Mesenchymal stem cell (in vitro differentiated cells and primary cell): ENCODE data around the gene ARHGAP15.
A peak's percentile ranks its signal among the peaks of the same experiment; 100 is the strongest.

Experiments
- DNase-seq: peaks from one replicate; pipeline ENCODE4 v3.0.0-alpha.2; 2013
- H2AFZ ChIP-seq: one replicate; pipeline ENCODE4 v1.6.1; 2013; ENCODE audit warnings: low read depth, mild to moderate bottlenecking, control low read depth, inconsistent platforms, low read length, moderate library complexity
- H2AK5ac ChIP-seq: 2 replicates; pipeline ENCODE4 v1.6.1; 2013; ENCODE audit warnings: low read length, moderate library complexity, mild to moderate bottlenecking, inconsistent platforms; ENCODE audit not compliant: severe bottlenecking
- H2BK120ac ChIP-seq: one replicate; pipeline ENCODE4 v1.6.1; 2013; ENCODE audit warnings: low read depth, mild to moderate bottlenecking, inconsistent platforms, low read length, moderate library complexity
- H2BK12ac ChIP-seq, 2 experiments: one replicate each; pipeline ENCODE4 v1.6.1; 2013; ENCODE audit warnings: inconsistent platforms in 2 of 2, low read length in 2 of 2, mild to moderate bottlenecking in 2 of 2, moderate library complexity in 2 of 2, control low read depth in 1 of 2
- H2BK15ac ChIP-seq: one replicate; pipeline ENCODE4 v1.6.1; 2013; ENCODE audit warnings: mild to moderate bottlenecking, low read depth, inconsistent platforms; ENCODE audit not compliant: poor library complexity, severe bottlenecking
- H2BK5ac ChIP-seq: 2 replicates; pipeline ENCODE4 v1.6.1; 2013; ENCODE audit warnings: low read depth, mild to moderate bottlenecking, low read length, control low read depth, inconsistent platforms; ENCODE audit not compliant: poor library complexity, severe bottlenecking
- H3K14ac ChIP-seq, 2 experiments: one replicate each; pipeline ENCODE4 v1.6.1; 2013; ENCODE audit warnings: inconsistent platforms in 2 of 2, low read length in 2 of 2, control low read depth in 1 of 2, mild to moderate bottlenecking in 1 of 2, moderate library complexity in 1 of 2
- H3K18ac ChIP-seq, 2 experiments: one replicate each; pipeline ENCODE4 v1.6.1; 2013; ENCODE audit warnings: inconsistent platforms in 2 of 2, low read length in 2 of 2, control low read depth in 1 of 2, low read depth in 1 of 2, mild to moderate bottlenecking in 1 of 2
- H3K23ac ChIP-seq, 2 experiments: one replicate each; pipeline ENCODE4 v1.6.1; 2013; ENCODE audit warnings: inconsistent platforms in 2 of 2, low read length in 2 of 2, mild to moderate bottlenecking in 2 of 2, moderate library complexity in 2 of 2, control low read depth in 1 of 2
- H3K27ac ChIP-seq: 2 replicates; pipeline ENCODE4 v1.5.1; 2013; ENCODE audit warnings: mild to moderate bottlenecking, moderate library complexity, low read length, control low read depth, inconsistent platforms; ENCODE audit not compliant: poor library complexity, severe bottlenecking
- H3K27me3 ChIP-seq, 2 experiments: 2 replicates each; pipeline versions ENCODE4 v1.6.1 to v1.7.0; 2013; ENCODE audit warnings: low read length in 2 of 2, mild to moderate bottlenecking in 2 of 2, moderate library complexity in 2 of 2, control low read depth in 1 of 2, inconsistent platforms in 1 of 2; ENCODE audit not compliant: control insufficient read depth in 1 of 2, insufficient read depth in 1 of 2
- H3K36me3 ChIP-seq, 2 experiments: 2 replicates each; pipeline versions ENCODE4 v1.6.1 to v1.7.0; 2013; ENCODE audit warnings: low read length in 2 of 2, control low read depth in 1 of 2, inconsistent platforms in 1 of 2, low read depth in 1 of 2, mild to moderate bottlenecking in 1 of 2; ENCODE audit not compliant: insufficient read depth in 2 of 2, control insufficient read depth in 1 of 2
- H3K4ac ChIP-seq, 2 experiments: one replicate each; pipeline ENCODE4 v1.6.1; 2013; ENCODE audit warnings: inconsistent platforms in 2 of 2, low read length in 2 of 2, mild to moderate bottlenecking in 2 of 2, moderate library complexity in 2 of 2, control low read depth in 1 of 2, low read depth in 1 of 2
- H3K4me1 ChIP-seq: 2 replicates; pipeline ENCODE4 v1.6.1; 2013; ENCODE audit warnings: low read depth, low read length, control low read depth; ENCODE audit not compliant: control insufficient read depth, insufficient read depth
- H3K4me2 ChIP-seq: 2 replicates; pipeline ENCODE4 v1.6.1; 2013; ENCODE audit warnings: low read length, mild to moderate bottlenecking, inconsistent platforms; ENCODE audit not compliant: poor library complexity, severe bottlenecking
- H3K4me3 ChIP-seq, 2 experiments: 2 replicates each; pipeline versions ENCODE4 v1.5.1 to v1.7.0; 2013; ENCODE audit warnings: low read length in 2 of 2, mild to moderate bottlenecking in 2 of 2, control low read depth in 1 of 2, low read depth in 1 of 2; ENCODE audit not compliant: insufficient read depth in 1 of 2
- H3K79me1 ChIP-seq: replicated peaks from 2 replicates; pipeline ENCODE4 v1.6.1; 2013; ENCODE audit warnings: mild to moderate bottlenecking, control low read depth, low read length, inconsistent platforms; ENCODE audit not compliant: poor library complexity, severe bottlenecking
- H3K9ac ChIP-seq: 2 replicates; pipeline ENCODE4 v1.7.0; 2013; ENCODE audit warnings: mild to moderate bottlenecking, low read length, moderate library complexity
- H3K9me3 ChIP-seq: 2 replicates; pipeline ENCODE4 v1.7.0; 2013; ENCODE audit warnings: mild to moderate bottlenecking, low read length; ENCODE audit not compliant: control insufficient read depth
- H4K8ac ChIP-seq: one replicate; pipeline ENCODE4 v1.6.1; 2013; ENCODE audit warnings: inconsistent platforms, mild to moderate bottlenecking, low read length, moderate library complexity
- H4K91ac ChIP-seq: one replicate; pipeline ENCODE4 v1.6.1; 2013; ENCODE audit warnings: mild to moderate bottlenecking, low read length, inconsistent platforms
- WGBS: methylation state at CpG from one replicate; pipeline ENCODE4 v1.1.7; 2013; ENCODE audit warnings: mixed read lengths; 5-methylcytosine and 5-hydroxymethylcytosine counted together

The ARHGAP15 gene

GRCh38 chr2:143176606-143177005, 47.4 kb downstream of the ARHGAP15 start:
- Histone ChIP-seq H3K27ac (no peak overlapping the region), H4K91ac (no peak overlapping the region), H3K9ac (peak overlapping the region; percentile 78), H3K4me1 (no peaks in the 10 kb centered on the region), H2BK5ac (no peak overlapping the region), H3K18ac (no peak overlapping the region), H2BK15ac (no peak overlapping the region), H3K4me2 (no peak overlapping the region), H3K4ac (no peak overlapping the region), H2AFZ (no peak overlapping the region), H2BK120ac (no peak overlapping the region), H3K14ac (no peak overlapping the region), H3K27me3 (no peaks in the 10 kb centered on the region), H2AK5ac (no peak overlapping the region), H2BK12ac (no peak overlapping the region), H3K4me3 (no peak overlapping the region), H4K8ac (no peak overlapping the region), H3K9me3 (peaks cover 8% of the 10 kb centered on the region), H3K36me3 (no peaks in the 10 kb centered on the region), H3K79me1 (no peaks in the 10 kb centered on the region), H3K23ac (no peak overlapping the region)
- 81% methylated on average over 2 of the region's 3 CpGs for WGBS
- DNase-seq = no peak

- 81% methylated on average over 4 of the region's 5 CpGs for WGBS
These were observed 48.0 kb downstream of the ARHGAP15 start for GRCh38 chr2:143177096-143177786.

GRCh38 chr2:143181494-143181893, 52.3 kb downstream of the ARHGAP15 start:
- H2BK12ac ChIP-seq = no peak overlapping the region
- no peak overlapping the region for H4K8ac ChIP-seq
- H2BK15ac ChIP-seq = no peak overlapping the region
- no peak overlapping the region for H2AK5ac ChIP-seq
- H3K14ac ChIP-seq = no peak overlapping the region
- no peak overlapping the region for H4K91ac ChIP-seq
- no peak overlapping the region for H3K18ac ChIP-seq
- H2AFZ ChIP-seq = no peak overlapping the region
- no peak overlapping the region for H3K9ac ChIP-seq
- no peaks in the 10 kb centered on the region for H3K4me1 ChIP-seq
- no peaks in the 10 kb centered on the region for H3K36me3 ChIP-seq
- peaks cover 10% of the 10 kb centered on the region for H3K9me3 ChIP-seq
- no peak overlapping the region for H3K27ac ChIP-seq
- no peaks in the 10 kb centered on the region for H3K79me1 ChIP-seq
- H2BK120ac ChIP-seq = no peak overlapping the region
- no peak overlapping the region for H2BK5ac ChIP-seq
- H3K4me2 ChIP-seq = no peak overlapping the region
- H3K4ac ChIP-seq = no peak overlapping the region
- no peak overlapping the region for H3K4me3 ChIP-seq
- no peaks in the 10 kb centered on the region for H3K27me3 ChIP-seq
- DNase-seq = no peak
- no peak overlapping the region for H3K23ac ChIP-seq

More at GRCh38 chr2:143177096-143177786, 48.0 kb downstream of the ARHGAP15 start:
- no peak overlapping the region for H4K8ac ChIP-seq
- H2BK5ac ChIP-seq = no peak overlapping the region
- H3K14ac ChIP-seq = no peak overlapping the region
- no peak overlapping the region for H4K91ac ChIP-seq
- no peak overlapping the region for H3K23ac ChIP-seq
- H3K4me1 ChIP-seq = no peaks in the 10 kb centered on the region
- peak overlapping the region in 1 of 2 experiments; percentile 75 for H3K4me3 ChIP-seq
- no peak overlapping the region for H2BK120ac ChIP-seq
- H3K36me3 ChIP-seq = no peaks in the 10 kb centered on the region
- no peaks in the 10 kb centered on the region for H3K79me1 ChIP-seq
- no peak overlapping the region for H3K4ac ChIP-seq
- no peak overlapping the region for H2BK15ac ChIP-seq
- no peak overlapping the region for H3K27ac ChIP-seq
- H3K27me3 ChIP-seq = no peaks in the 10 kb centered on the region
- peak; percentile 13 for DNase-seq
- H2AFZ ChIP-seq = no peak overlapping the region
- no peak overlapping the region for H3K4me2 ChIP-seq
- H3K18ac ChIP-seq = no peak overlapping the region
- H2AK5ac ChIP-seq = no peak overlapping the region
- H2BK12ac ChIP-seq = no peak overlapping the region
- H3K9me3 ChIP-seq = peaks cover 10% of the 10 kb centered on the region
- H3K9ac ChIP-seq = peak overlapping the region; percentile 78

- no peak for DNase-seq
These were observed 53.4 kb downstream of the ARHGAP15 start for GRCh38 chr2:143182649-143183048.

More at GRCh38 chr2:143182649-143183048, 53.4 kb downstream of the ARHGAP15 start:
- Histone ChIP-seq H3K4me2 (no peak overlapping the region), H3K14ac (no peak overlapping the region), H2BK15ac (no peak overlapping the region), H3K18ac (no peak overlapping the region), H4K91ac (no peak overlapping the region), H3K79me1 (no peaks in the 10 kb centered on the region), H2BK120ac (no peak overlapping the region), H3K27ac (no peak overlapping the region), H2AK5ac (no peak overlapping the region), H4K8ac (no peak overlapping the region), H3K9ac (no peak overlapping the region), H3K4me1 (no peaks in the 10 kb centered on the region), H3K27me3 (no peaks in the 10 kb centered on the region), H2BK12ac (no peak overlapping the region), H3K4ac (no peak overlapping the region), H3K4me3 (no peak overlapping the region), H2BK5ac (no peak overlapping the region), H3K23ac (no peak overlapping the region), H3K36me3 (no peaks in the 10 kb centered on the region), H3K9me3 (peaks cover 10% of the 10 kb centered on the region), H2AFZ (no peak overlapping the region)
- 88% methylated on average over 2 of the region's 2 CpGs for WGBS
